Uterus (tissue), 2 donors: ENCODE measurements around the gene PAK4.

Experiments used
- POLR2A ChIP-seq, 2 donors: fragments of 450-650 bp; IDR thresholded peaks; one replicate each; pipeline ENCODE4 v1.6.1; 2016; ENCODE audit warnings: antibody characterized with exemption in 2 of 2, mild to moderate bottlenecking in 1 of 2, moderate library complexity in 1 of 2
- TF ChIP-seq, protein P1 (sequence below), 4 experiments: fragments of 200-600 bp in 2 of 4; fragments of 450-650 bp in 2 of 4; sonication (generic) in 2 of 4; IDR thresholded peaks; one replicate each; pipeline ENCODE4 v1.5.1; 2016 to 2019; ENCODE audit warnings: antibody characterized with exemption in 4 of 4, mild to moderate bottlenecking in 2 of 4, moderate library complexity in 1 of 4

DNA sequence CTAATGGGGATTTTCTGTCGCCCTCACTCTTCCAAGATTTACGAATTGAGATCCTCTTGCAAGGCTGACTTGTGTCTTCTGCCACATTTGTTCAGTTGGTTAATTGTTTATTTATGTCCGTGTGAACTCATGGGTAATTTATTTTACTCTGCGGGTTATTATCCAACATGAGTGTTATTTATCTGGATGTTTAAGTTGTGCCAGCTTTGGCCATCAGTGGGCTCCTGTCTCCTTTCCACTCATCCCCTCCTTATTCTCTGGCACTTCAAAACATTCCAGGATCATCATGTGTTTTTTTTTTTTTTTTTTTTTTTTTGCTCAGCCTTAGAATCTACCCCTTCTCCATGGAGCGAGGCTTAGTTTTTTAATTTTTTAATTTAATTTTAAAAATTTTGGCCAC is 22.4 kb upstream of the PAK4 start:
- TF ChIP-seq POLR2A (IDR thresholded peaks at IDR 0.05), result no peak
- TF ChIP-seq, protein P1, sequence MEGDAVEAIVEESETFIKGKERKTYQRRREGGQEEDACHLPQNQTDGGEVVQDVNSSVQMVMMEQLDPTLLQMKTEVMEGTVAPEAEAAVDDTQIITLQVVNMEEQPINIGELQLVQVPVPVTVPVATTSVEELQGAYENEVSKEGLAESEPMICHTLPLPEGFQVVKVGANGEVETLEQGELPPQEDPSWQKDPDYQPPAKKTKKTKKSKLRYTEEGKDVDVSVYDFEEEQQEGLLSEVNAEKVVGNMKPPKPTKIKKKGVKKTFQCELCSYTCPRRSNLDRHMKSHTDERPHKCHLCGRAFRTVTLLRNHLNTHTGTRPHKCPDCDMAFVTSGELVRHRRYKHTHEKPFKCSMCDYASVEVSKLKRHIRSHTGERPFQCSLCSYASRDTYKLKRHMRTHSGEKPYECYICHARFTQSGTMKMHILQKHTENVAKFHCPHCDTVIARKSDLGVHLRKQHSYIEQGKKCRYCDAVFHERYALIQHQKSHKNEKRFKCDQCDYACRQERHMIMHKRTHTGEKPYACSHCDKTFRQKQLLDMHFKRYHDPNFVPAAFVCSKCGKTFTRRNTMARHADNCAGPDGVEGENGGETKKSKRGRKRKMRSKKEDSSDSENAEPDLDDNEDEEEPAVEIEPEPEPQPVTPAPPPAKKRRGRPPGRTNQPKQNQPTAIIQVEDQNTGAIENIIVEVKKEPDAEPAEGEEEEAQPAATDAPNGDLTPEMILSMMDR (IDR thresholded peaks at IDR 0.05), result no peak
